NT2/D1 (cell line): ENCODE measurements around the gene FTO.

Source experiments
- SUZ12 ChIP-seq: IDR thresholded peaks from 2 replicates; pipeline ENCODE4 v1.6.1; 2011; ENCODE audit not compliant: insufficient read length, insufficient read depth; ENCODE audit errors: extremely low read depth
- ZNF274 ChIP-seq: IDR thresholded peaks from 2 replicates; pipeline ENCODE4 v1.6.1; 2011; ENCODE audit warnings: mild to moderate bottlenecking, low read depth, low read length

DNA sequence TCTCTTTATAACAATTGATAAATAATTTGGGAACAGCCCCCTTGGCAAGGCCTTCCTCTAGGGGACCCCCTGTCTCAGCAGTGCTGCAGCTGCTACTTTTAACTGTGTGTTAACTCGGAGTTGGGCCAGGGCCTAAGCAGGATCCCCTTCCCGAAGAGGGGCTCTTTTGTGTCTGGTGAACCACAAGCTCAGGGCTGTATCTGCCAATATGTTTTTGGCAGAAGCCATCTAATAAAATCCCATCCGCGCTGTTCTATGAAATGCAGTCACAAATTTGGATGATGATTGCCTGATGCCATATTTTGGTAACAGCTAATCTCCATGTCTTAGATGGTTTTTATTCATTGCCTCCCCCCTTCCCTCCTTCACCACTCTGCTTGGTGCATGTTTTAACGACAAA is 267.7 kb downstream of the FTO start:
- TF ChIP-seq SUZ12 (no peak), ZNF274 (no peak)
